HG03354 (cell line): ENCODE measurements around the gene GNB1L.
"Not testable (repeated sequence)": the region's sequence is repeated elsewhere in the genome, so short reads cannot be mapped to it uniquely, and the experiment has no call there.

Source experiments
- ATAC-seq: cut with Tn5 transposase; IDR thresholded peaks from one replicate; pipeline ENCODE4 v1.9.1; 2021; ENCODE audit warnings: mild to moderate bottlenecking; ENCODE audit not compliant: unreplicated experiment, poor library complexity, severe bottlenecking

The GNB1L gene

DNA sequence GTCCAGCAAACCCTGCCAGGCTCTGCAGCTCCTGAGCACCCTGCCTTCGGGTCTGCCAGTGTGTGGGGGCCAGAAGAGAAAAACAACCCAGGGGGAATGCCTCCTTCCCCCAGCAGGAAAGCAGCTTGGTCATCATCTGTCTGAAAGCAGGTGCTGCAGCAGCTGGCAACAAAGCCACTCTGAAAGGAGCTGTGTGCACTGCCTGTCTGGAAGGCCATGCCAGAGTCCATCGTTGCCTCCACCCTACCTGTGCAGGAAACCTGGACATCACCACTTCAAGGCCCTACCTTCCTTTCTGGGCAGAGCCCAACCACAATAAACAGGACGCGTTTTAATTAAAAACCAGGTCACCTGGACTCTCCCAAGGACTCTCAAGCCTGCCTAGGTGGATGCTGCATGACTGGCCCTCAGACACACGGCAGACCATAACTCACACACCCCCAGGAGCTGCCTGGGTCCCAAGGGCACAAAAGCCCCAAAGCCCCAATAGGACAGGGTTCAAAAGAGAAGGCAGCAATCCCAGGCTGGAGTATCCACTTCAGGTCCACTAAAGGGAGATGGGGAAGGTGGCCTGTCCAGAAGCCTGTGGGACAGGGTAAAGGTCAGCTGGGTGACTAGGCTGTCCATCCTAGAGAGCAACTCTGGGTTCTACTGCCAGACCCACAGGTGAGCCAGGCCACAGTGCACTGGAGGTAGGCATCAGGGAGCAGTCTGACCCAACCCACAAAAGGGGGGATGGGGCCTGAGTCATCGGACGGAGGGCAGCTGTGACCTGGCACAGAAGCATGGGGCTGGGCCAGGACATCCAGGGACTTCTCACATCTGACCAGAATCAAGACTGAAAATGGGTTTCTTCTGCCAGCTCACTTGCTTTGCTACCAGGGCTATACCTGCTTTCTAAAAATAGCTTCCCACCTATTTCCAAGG, 6.1 kb downstream of the GNB1L start:
- ATAC-seq, result no peak

DNA sequence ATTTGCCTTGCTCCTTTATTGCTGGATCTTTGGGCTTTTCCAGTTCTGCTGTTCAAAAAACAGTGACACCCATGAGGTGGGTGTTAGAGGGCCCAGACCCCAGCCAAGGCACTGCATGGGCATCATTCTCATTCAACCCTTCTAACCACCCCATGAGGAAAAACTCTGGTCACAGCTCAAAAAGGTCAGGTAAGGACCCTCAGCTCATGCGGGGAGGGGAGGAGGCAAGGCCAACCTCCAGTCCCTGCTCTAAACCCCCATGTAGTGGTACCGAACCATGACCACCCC, 7.4 kb downstream of the GNB1L start:
- no peak for ATAC-seq

DNA sequence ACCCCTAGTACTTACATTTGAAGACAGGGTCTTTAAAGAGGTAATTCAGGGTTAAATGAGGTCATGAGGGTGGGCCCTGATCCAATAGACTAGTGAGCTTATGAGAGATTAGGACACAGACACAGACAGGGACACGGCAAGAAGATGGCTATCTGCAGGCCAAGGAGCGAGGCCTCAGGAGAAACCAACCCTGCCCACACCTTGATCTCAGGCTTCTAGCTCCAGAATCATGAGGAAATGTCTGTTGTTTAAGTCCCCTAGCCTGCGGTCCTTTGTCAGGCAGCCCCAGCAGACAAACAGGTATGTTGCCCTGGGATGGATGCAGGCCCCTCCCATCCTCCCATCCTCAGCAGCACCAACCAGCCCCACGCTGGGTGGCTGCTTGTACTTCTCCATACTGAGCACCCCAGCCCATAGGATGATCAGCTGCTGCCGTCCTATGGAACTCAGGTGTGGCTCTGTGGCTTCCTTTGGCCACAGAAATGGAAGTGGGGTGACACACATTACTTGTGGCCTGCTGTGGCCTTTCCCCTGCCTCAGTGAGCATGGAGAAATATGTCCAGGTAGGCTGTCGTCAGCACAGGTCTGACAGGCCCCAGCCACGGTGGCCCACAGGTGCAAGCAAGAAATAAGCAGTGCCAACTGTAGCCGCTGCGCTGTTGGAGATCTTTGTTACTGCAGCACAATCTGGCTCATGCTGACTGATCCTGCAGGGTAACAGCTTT, 7.9 kb downstream of the GNB1L start:
- ATAC-seq, result no peak

- ATAC-seq, result no peak
Observed at GRCh38 chr22:19845054-19845722, 9.5 kb downstream of the GNB1L start.

GRCh38 chr22:19844377-19845053, 10.2 kb downstream of the GNB1L start:
- ATAC-seq, result no peak

DNA sequence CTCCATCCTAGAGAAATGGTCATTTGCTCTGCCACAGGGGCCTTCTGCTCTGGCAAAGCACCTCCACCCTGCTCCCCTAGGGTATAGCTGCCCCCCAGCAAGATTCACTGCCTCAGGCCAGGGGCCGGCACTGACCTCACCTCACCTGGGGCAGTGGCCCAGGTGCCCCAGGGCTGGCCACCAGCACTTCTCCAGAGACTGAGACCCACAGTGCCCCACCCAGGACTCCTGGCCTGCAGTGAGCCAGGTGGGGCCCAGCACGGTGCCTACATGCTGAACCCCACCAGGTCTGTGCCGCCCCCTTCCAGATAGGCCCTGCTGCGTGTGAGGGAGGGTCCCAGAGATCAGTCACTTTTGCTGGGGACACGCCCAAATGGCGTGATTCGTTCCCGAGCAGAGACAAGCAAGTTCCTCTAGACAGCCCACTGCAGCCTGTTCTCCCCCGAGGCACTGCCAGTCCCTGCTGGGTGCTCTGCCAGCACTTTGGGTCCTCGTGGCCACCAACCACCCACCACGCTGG, 10.8 kb downstream of the GNB1L start:
- ATAC-seq, result no peak

GRCh38 chr22:19843107-19843856, 11.4 kb downstream of the GNB1L start:
- ATAC-seq, result no peak

GRCh38 chr22:19842393-19843106, 12.1 kb downstream of the GNB1L start:
- ATAC-seq, result no peak

GRCh38 chr22:19841641-19842392, 12.9 kb downstream of the GNB1L start:
- ATAC-seq, result no peak

- no peak for ATAC-seq
Observed at GRCh38 chr22:19840955-19841640, 13.6 kb downstream of the GNB1L start.

- no peak for ATAC-seq
Observed at GRCh38 chr22:19840059-19840458, 14.6 kb downstream of the GNB1L start.

GRCh38 chr22:19837915-19838314, 16.8 kb downstream of the GNB1L start:
- ATAC-seq, result no peak

DNA sequence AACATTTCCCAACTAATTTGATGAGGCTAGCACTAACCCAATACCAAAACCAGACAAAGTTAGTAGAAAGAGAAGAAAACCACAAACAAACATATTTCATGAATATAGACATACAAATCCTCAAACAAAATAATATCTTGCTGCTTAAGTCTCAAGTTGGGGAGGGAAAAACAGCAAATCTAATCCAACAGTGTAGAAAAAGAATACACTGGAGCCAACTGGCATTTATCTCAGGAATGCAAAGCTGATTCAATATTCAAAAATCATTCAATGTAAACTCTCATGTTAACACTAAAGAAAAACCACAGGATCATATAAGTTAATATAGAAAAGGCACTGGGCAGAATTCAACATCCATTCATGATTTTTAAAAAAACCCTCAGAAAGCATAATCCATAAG, 18.2 kb downstream of the GNB1L start:
- no peak for ATAC-seq

DNA sequence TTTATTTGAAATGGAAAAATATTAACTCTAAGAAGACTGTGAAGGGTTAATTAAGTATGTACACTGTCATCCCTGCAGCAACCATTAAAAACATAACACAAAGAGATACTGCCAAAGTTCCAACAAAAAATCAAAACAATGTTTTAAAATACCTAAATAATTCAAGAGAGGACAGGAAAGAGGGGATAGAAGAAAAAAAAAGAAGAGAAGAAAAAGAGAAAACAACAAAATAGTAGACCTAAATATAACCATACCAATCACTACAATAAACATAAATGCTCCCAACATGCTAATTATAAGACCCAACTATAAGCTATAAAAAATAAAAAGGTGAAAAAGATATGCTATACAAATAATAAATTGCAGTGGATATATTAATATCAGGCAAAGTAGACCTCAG, 20.1 kb downstream of the GNB1L start:
- no peak for ATAC-seq

DNA sequence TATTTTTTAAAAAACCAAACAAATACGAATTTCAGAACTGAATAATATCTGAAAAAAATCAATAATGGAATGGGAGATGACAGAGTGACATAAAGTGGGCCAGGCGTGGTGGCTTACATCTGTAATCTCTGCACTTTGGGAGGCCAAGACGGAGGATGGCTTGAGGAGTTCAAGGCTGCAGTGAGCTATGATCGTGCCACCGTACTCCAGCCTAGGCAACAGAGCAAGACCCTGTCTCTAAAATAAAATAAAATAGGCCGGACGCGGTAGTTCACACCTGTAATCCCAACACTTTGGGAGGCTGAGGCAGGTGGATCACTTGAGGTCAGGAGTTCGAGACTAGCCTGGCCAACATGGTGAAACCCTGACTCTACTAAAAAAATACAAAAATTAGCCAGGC, 21.3 kb downstream of the GNB1L start:
- not testable (repeated sequence) for ATAC-seq

DNA sequence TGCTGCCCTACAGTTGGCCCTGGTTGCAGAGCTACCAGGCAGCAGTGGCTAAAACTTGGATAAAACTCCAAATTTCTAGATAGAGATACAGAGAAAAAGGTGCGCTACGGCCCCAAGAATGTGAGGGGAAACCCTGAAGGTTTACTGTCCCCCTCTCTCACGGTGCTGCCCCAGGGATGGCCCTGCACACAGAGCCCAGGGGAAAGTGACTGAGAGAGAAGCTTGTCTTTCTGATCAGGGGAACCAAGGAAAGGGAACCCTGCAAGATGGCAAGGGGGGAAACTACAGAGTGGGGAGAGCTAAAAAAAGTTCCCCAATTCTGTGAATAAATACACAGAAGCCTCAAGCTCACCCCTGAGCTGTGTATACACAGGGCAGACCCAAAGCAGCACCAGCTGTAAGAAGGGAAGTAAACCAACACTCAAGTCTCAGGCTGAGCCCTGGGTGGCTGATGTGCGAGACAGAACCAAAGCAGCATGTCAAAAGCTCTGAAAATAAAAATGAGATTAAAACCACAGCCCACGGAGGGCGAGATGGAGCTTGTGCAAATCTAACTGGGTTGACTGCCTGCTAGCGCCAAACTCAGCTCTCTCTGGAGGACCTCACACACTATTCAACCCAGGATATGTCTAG, 22.1 kb downstream of the GNB1L start:
- ATAC-seq, result no peak

- ATAC-seq, result not testable (repeated sequence)
Observed at GRCh38 chr22:19831979-19832378, 22.7 kb downstream of the GNB1L start.
